ENCODE data around the gene TRIM4. TPM values are rescaled to one million over a fixed set of nuclear protein-coding genes. Genes with fewer than 3 reads are reported as not detected.
"Not testable (repeated sequence)": the region's sequence is repeated elsewhere in the genome, so short reads cannot be mapped to it uniquely, and the experiment has no call there.

Gene TRIM4
- total and polyA plus RNA-seq, 2 donors, result 27.9 to 30.2 TPM

DNA sequence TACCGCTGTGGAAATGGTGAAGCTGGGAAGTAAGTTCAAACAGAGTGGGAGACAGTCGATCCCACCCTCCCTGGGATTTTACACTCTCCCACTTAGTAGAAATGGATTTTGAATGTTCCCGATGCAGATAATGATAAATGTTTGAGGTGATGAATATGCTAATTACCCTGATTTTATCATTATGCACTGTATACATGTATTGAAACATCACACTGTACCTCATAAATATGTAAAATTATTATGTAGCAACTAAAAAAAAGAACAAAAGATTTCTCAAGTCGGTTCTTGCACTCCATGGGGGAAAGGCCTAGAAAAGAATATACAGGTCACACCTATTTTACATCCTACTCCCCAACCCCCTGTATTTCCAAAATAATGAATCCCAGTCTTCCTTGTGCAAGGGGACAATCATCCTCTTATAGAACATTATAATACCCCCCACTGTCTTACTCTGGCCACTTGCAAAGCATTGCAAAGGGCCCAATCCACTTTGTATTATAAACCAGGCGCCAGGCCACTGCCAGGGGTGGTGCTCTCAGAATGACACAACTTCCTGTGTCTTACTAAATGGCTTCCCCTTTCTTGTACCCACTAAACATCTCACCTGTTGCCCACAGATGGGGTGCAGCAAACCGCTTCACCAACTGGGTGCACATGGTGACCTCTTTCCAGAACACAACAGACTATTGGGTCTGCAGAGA, 21.9 kb downstream of the TRIM4 start:
- DNase-seq (ENCODE audit: extremely low spot score), result no peak
- WGBS, result 89% methylated on average over 6 of the region's 6 CpGs
- Histone ChIP-seq H3K4me3 (ENCODE audit: low read depth, low read length) (no peak overlapping the region), H3K27ac (ENCODE audit: low read depth) (no peak overlapping the region), H3K4me1 (ENCODE audit: insufficient read depth) (no peaks in the 10 kb centered on the region), H3K36me3 (ENCODE audit: insufficient read depth) (peaks cover 5% of the 10 kb centered on the region)

DNA sequence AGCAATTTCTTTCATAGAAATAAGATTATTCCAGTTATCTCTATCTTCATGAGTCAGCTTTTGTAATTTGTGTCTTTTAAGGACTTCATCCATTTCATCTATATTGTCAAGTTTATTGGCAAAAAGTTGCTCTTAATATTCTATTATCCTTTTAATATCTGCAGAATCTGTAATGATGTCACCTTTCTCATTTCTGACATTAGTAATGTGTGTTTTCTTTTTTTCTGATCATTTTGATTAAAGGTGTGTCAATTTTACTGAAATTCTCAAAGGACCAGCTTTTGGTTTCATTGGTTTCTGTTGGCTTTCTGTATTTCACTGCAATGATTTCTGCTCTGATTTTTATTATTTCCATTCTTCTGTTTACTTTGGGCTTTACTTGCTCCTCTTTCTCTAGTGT, 24.6 kb downstream of the TRIM4 start:
- Histone ChIP-seq H3K36me3 (ENCODE audit: insufficient read depth) (peaks cover 3% of the 10 kb centered on the region), H3K4me3 (ENCODE audit: low read depth, low read length) (no peak overlapping the region), H3K27ac (ENCODE audit: low read depth) (no peak overlapping the region), H3K4me1 (ENCODE audit: insufficient read depth) (no peaks in the 10 kb centered on the region)
- DNase-seq (ENCODE audit: extremely low spot score), result no peak

DNA sequence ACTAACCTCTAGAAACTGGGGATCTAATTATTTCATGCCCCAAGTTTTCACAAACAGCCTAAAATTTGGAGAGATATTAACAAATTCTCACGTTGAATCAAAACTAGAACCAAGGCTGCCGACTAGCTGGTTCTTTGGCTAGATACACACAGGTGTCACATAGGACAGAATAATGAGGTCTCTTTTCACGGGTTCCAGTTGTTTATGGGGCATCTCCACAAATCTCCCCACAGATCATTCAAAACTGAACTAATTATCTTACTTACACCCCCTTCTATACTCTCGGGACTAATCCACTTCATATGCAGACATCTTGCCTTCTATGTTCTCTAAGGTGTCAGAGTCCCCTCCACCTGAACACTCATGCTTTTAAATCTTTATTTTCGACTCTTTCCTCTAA, 26.1 kb downstream of the TRIM4 start:
- WGBS, result 79% methylated on average over 5 of the region's 5 CpGs
- no peaks in the 10 kb centered on the region for H3K4me1 ChIP-seq (ENCODE audit: insufficient read depth)
- H3K36me3 ChIP-seq (ENCODE audit: insufficient read depth), result peaks cover 3% of the 10 kb centered on the region
- no peak overlapping the region for H3K4me3 ChIP-seq (ENCODE audit: low read depth, low read length)
- no peak for DNase-seq (ENCODE audit: extremely low spot score)
- no peak overlapping the region for H3K27ac ChIP-seq (ENCODE audit: low read depth)

DNA sequence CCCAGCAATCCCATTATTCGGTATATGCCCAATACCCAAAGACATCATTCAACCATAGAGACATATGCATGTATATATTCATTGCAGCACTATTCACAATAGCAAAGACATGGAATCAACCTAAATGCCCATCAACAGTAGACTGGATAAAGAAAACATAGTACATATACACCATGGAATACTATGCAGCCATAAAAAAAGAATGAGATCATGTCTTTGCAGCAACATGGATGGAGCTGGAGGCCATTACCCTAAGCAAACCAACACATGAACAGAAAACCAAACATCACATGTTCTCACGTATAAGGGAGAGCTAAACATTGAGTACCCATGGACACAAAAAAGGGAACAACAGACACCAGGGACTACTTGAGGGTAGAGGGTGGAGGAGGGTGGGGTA, 29.0 kb downstream of the TRIM4 start:
- WGBS, result 98% methylated on average over 2 of the region's 2 CpGs
- not testable (repeated sequence) for H3K4me1 ChIP-seq (ENCODE audit: insufficient read depth); DNase-seq (ENCODE audit: extremely low spot score); H3K4me3 ChIP-seq (ENCODE audit: low read depth, low read length); H3K27ac ChIP-seq (ENCODE audit: low read depth); H3K36me3 ChIP-seq (ENCODE audit: insufficient read depth)

DNA sequence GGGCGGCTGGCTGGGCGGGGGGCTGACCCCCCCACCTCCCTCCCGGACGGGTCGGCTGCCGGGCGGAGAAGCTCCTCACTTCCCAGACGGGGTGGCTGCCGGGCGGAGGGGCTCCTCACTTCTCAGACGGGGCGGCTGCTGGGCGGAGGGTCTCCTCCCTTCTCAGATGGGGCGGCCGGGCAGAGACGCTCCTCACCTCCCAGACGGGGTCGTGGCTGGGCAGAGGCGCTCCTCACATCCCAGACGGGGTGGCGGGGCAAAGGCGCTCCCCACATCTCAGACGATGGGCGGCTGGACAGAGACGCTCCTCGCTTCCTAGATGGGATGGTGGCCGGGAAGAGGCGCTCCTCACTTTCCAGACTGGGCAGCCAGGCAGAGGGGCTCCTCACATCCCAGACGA, 31.0 kb downstream of the TRIM4 start:
- not testable (repeated sequence) for H3K4me1 ChIP-seq (ENCODE audit: insufficient read depth); DNase-seq (ENCODE audit: extremely low spot score); H3K4me3 ChIP-seq (ENCODE audit: low read depth, low read length); H3K27ac ChIP-seq (ENCODE audit: low read depth); H3K36me3 ChIP-seq (ENCODE audit: insufficient read depth)
- WGBS, result 87% methylated on average over 28 of the region's 29 CpGs

DNA sequence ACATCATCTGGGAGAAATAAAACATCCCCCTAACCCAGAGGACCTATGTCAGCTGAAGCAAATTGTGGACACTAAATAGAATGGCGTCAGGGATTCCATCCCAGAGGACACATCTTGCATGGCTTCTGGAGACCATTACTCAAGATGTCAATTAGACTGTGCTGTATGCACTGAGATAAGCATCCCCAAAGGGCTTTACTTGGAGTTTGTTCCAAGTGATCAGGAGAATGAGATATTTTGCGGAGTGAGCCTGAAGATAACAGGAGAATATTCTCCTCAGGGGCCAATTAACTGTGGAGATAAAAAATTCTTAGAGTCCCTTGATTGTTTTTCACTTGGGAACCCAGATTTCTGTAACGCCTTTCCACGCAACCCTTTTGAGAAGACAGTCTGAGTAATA, 38.0 kb downstream of the TRIM4 start:
- Histone ChIP-seq H3K4me3 (ENCODE audit: low read depth, low read length) (no peak overlapping the region), H3K27ac (ENCODE audit: low read depth) (no peak overlapping the region), H3K4me1 (ENCODE audit: insufficient read depth) (no peaks in the 10 kb centered on the region), H3K36me3 (ENCODE audit: insufficient read depth) (no peaks in the 10 kb centered on the region)
- no peak for DNase-seq (ENCODE audit: extremely low spot score)
- WGBS, result 85% methylated on average over 4 of the region's 4 CpGs

DNA sequence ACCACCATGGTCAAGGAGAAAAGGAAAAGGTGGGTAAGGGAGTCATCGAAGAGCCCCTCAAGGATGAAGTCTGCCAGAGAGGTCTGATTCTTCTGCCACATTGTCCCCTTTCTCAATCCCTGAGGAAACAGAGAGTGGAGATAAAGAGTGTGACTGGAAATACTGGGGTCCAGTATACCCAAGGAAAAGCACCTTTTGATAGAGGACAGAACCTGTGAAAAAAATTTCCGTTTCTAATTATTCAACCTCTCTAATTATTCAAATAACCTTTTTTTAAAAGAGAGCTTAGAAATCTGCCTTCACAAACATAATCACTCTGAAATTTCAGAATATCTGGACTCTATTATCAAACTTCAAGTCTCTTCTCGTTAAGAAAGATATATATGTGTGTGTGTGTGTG, 42.4 kb downstream of the TRIM4 start, which contains the start of gene OR2AE1:
TSS of gene OR2AE1 (minus strand) at position 101 of the 400 bp plus-strand sequence. CDS start at position 101, 0 bp downstream.
- Histone ChIP-seq H3K4me1 (ENCODE audit: insufficient read depth) (no peaks in the 10 kb centered on the region), H3K36me3 (ENCODE audit: insufficient read depth) (no peaks in the 10 kb centered on the region), H3K27ac (ENCODE audit: low read depth) (no peak within 1 kb of the TSS), H3K4me3 (ENCODE audit: low read depth, low read length) (no peak within 1 kb of the TSS)
- DNase-seq (ENCODE audit: extremely low spot score), result no peak
- 81% methylated on average over 3 of the region's 3 CpGs for WGBS

DNA sequence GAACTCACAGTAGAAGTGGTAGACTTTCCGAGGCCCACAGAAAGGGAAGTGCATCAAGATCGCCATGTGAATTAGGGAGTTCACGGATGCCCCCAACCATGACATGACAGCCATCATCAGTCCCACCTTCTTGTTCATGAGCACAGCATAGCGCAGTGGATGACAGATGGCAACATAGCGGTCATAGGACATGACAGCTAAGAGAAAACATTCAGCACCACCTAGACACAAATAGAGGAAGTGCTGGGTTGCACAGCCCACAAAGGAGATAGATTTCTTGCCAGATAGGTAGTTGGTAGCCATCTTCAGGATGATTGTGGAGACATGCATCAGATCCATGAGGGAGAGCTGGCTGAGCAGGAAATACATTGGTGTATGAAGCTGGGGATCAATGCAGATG, 42.8 kb downstream of the TRIM4 start:
- DNase-seq (ENCODE audit: extremely low spot score), result no peak
- no peak overlapping the region for H3K4me3 ChIP-seq (ENCODE audit: low read depth, low read length)
- no peaks in the 10 kb centered on the region for H3K4me1 ChIP-seq (ENCODE audit: insufficient read depth)
- H3K27ac ChIP-seq (ENCODE audit: low read depth), result no peak overlapping the region
- no peaks in the 10 kb centered on the region for H3K36me3 ChIP-seq (ENCODE audit: insufficient read depth)
- 90% methylated on average over 5 of the region's 5 CpGs for WGBS

DNA sequence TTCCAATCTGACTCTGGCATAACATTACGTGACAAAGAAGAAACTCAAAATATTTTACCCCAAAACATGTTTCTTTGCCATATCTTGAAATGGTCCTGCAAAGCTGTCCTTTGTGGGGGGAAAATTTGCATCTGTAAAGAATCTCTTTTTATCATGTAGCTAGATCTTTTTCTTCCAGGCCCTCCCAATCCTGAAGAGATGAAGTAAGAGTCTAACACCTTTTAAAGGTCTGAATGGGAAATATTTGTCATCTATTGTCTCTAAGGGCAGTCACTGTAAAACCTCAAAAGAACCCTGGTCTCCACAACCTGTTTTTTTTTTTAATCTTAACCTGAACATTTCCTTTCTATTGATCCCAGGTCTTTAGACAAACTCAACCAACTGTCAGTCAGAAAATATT, 51.1 kb downstream of the TRIM4 start:
- Histone ChIP-seq H3K4me3 (ENCODE audit: low read depth, low read length) (no peak overlapping the region), H3K27ac (ENCODE audit: low read depth) (no peak overlapping the region), H3K4me1 (ENCODE audit: insufficient read depth) (no peaks in the 10 kb centered on the region), H3K36me3 (ENCODE audit: insufficient read depth) (no peaks in the 10 kb centered on the region)
- no peak for DNase-seq (ENCODE audit: extremely low spot score)
- WGBS, result 86% methylated on average over 1 of the region's 1 CpG

DNA sequence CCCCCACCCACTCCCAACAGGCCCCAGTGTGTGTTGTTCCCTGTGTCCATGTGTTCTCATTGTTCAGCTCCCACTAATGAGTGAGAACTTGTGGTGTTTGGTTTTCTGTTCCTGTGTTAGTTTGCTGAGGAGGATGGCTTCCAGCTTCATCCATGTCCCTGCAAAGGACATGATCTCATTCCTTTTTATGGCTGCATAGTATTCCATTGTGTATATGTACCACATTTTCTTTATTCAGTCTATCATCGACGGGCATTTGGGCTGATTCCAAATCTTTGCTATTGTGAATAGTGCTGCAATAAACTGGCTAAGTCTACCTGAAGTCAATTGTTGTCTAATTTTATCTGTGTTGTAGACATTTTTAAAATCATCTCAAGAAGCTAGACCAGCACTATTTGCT, 51.9 kb downstream of the TRIM4 start:
- not testable (repeated sequence) for H3K4me1 ChIP-seq (ENCODE audit: insufficient read depth); DNase-seq (ENCODE audit: extremely low spot score); H3K4me3 ChIP-seq (ENCODE audit: low read depth, low read length); H3K27ac ChIP-seq (ENCODE audit: low read depth); H3K36me3 ChIP-seq (ENCODE audit: insufficient read depth)
- 91% methylated on average over 2 of the region's 2 CpGs for WGBS

DNA sequence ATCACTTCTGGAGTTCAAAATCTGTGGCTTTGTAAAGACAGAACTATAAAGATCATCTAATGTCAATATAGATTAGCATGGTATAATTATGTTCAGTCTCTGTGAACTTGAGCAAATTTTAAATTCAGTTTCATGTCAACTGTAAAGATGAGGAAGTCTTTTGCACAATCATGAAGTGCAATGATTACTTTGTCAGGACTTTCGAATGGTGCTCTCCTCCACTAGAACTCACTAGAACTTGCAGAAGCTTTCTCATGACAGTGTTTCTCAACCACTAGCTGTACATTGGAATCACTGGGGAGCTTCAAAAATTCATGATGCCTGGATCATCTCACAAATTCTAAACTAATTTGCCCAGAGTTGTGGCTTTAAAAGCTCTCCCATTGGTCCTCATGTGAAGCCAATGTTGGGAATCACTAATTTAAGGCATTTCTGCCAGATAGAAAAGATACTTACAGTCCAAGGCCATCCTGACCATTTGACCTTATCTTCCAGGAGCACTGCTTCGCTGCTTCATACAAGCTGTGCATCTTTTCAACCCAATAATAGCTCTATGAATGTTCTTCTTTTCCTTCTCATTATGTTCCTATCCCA, 55.4 kb downstream of the TRIM4 start:
- WGBS, result 55% methylated on average over 2 of the region's 2 CpGs

DNA sequence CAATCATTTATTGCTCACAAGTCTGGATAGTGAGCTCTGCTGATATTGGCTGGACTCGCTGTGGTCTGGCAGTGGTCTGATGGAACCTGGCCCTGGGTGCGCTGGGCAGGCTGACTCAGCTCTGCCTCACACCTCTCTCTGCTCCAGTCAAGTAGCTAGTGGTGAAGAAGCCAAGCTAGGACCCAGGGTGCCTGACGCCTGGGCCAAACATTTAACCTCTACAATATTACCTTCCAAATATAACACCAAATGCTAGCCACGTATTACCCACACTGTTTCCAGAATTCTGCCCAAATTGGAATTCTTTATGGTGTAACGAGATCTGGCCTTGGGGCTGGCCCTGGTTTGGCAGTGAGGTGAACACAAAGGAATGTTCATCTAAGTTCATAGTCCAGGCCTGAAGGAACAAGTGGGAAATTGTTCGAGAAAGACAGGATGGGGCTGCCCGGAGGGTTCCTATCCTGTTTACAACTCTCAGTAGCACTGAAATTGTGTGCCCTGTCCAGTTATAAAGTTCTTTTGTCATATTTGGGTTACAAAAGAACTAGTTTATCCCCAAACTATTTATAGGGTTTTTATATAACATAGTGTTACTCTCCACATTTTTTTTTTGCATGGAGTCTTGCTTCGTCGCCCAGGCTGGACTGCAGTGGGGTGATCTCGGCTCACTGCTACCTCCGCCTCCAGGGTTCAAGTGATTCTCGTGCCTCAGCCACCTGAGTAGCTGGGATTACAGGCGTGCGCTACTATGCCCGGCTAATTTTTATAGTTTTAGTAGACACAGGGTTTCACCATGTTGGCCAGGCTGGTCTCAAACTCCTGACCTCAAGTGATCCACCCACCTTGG, 58.8 kb downstream of the TRIM4 start:
- no peak for DNase-seq (ENCODE audit: extremely low spot score)
- Histone ChIP-seq H3K4me3 (ENCODE audit: low read depth, low read length) (no peak overlapping the region), H3K27ac (ENCODE audit: low read depth) (no peak overlapping the region), H3K36me3 (ENCODE audit: insufficient read depth) (no peaks in the 10 kb centered on the region), H3K4me1 (ENCODE audit: insufficient read depth) (no peaks in the 10 kb centered on the region)
- 77% methylated on average over 15 of the region's 15 CpGs for WGBS

More for the DNA sequence above, 55.4 kb downstream of the TRIM4 start:
- no peaks in the 10 kb centered on the region for H3K4me1 ChIP-seq (ENCODE audit: insufficient read depth)
- H3K36me3 ChIP-seq (ENCODE audit: insufficient read depth), result no peaks in the 10 kb centered on the region
- H3K27ac ChIP-seq (ENCODE audit: low read depth), result no peak overlapping the region
- no peak for DNase-seq (ENCODE audit: extremely low spot score)
- H3K4me3 ChIP-seq (ENCODE audit: low read depth, low read length), result no peak overlapping the region

DNA sequence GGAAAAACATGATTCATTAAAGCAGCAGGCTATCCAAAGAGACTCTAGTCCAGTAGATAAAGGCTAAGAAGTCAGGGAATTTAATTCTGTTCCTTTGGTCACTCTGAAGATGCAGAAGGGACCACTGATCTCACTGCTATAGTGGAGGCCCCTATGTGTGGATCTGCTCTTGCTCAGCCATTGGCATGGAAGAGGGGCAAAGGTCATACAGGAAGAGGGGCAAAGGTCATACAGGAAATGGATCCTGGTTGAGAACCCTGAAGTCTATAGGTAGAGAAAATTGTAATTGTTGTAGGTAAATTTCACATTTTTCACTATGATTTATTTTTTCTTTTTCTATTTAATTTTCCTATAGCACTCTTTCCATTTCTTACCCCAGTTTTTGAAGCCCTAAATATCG, 64.1 kb downstream of the TRIM4 start:
- 84% methylated on average over 1 of the region's 1 CpG for WGBS
- Histone ChIP-seq H3K36me3 (ENCODE audit: insufficient read depth) (no peaks in the 10 kb centered on the region), H3K4me3 (ENCODE audit: low read depth, low read length) (no peak overlapping the region), H3K27ac (ENCODE audit: low read depth) (no peak overlapping the region), H3K4me1 (ENCODE audit: insufficient read depth) (no peaks in the 10 kb centered on the region)
- no peak for DNase-seq (ENCODE audit: extremely low spot score)

Data from urinary bladder (tissue), 4 donors.